Measurements from ENCODE around the gene UBR4.

- no peak for TF ChIP-seq POLR2A (IDR thresholded peaks at IDR 0.05; ENCODE audit: extremely low read depth, insufficient read length)
- no peak for TF ChIP-seq CTCF (IDR thresholded peaks at IDR 0.05; ENCODE audit: low read depth, low read length)
Measured at GRCh38 chr1:19057182-19057779, 152.8 kb downstream of the UBR4 start.
